Measurements from ENCODE around the gene HRH1. TPM values are rescaled to one million over a fixed set of nuclear protein-coding genes. Genes with fewer than 3 reads are reported as not detected.
"Not testable (repeated sequence)": the region's sequence is repeated elsewhere in the genome, so short reads cannot be mapped to it uniquely, and the experiment has no call there.

The HRH1 gene, protein sequence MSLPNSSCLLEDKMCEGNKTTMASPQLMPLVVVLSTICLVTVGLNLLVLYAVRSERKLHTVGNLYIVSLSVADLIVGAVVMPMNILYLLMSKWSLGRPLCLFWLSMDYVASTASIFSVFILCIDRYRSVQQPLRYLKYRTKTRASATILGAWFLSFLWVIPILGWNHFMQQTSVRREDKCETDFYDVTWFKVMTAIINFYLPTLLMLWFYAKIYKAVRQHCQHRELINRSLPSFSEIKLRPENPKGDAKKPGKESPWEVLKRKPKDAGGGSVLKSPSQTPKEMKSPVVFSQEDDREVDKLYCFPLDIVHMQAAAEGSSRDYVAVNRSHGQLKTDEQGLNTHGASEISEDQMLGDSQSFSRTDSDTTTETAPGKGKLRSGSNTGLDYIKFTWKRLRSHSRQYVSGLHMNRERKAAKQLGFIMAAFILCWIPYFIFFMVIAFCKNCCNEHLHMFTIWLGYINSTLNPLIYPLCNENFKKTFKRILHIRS
- not detected for polyA plus RNA-seq (2012; ENCODE audit: low read depth, missing spikeins)

DNA sequence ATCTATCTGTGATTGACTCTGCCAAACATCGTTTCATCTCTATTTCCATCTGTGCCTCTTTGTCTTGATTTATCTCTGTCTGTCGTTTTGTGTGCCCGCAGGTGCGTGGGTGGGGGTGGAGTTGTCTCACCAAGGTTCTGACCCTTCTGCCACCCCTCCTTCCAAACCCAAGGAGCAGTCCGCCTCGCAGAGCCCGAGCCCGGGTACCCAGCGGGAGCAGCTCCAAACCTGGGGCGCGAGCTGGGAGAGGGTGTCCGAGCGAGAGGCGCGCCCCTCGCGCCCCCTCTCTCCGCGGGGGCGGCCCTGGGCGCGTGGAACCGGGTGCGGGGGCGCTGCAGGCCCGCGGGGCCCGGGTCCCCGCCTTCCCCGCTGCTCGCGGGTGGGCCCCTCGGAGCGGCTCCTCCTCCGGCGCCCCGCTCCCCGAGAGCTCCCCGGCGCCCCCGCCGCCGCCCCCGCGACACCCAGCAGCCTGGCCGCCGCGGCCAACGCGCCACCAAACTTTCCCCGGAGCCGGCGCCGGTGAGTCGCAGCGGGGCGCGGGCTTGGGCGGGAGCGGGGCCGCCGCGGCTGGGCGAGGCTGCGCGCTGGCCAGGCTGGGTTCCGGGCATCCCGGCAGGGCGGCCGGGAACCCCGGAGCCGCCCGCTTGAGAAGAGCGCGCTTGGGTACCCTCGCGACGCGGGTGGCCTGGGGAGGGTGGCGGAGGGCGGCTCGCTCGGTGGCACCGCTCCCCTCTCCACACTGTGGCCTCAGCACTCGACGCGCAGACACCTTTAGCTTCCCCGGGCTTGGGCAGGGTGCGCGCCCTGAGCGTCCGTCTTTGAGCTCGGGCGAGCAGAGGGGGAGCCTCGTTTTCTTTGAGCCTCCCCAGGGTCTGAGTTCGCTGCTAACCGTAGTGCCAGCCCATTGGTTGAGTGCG, at the start of gene HRH1:
Gene HRH1 (plus strand): TSS at position 458 of the 917 bp plus-strand sequence. CDS start 104,545 bp downstream, outside the sequence.
- TF ChIP-seq TAF1 (IDR thresholded peaks at IDR 0.05; ENCODE audit: low read depth, low read length) (no peak), SPI1 (IDR thresholded peaks at IDR 0.05; ENCODE audit: low read depth, low read length) (no peak), POLR2A (IDR thresholded peaks at IDR 0.05; ENCODE audit: low read depth, low read length) (no peak), PAX5 (IDR thresholded peaks at IDR 0.05; ENCODE audit: insufficient read depth, low read length, severe bottlenecking) (no peak), POLR2AphosphoS5 (IDR thresholded peaks at IDR 0.05; ENCODE audit: low read depth, low read length) (no peak), POU2F2 (IDR thresholded peaks at IDR 0.05; ENCODE audit: low read depth, low read length) (no peak)
- no peak for DNase-seq (ENCODE audit: insufficient read length, low spot score)
- no peak for FAIRE-seq

DNA sequence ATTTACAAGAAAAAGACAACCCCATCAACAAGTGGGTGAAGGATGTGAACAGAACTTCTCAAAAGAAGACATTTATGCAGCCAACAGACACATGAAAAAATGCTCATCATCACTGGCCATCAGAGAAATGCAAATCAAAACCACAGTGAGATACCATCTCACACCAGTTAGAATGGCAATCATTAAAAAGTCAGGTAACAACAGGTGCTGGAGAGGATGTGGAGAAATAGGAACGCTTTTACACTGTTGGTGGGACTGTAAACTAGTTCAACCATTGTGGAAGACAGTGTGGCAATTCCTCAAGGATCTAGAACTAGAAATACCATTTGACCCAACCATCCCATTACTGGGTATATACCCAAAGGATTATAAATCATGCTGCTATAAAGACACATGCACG, 41.0 kb upstream of the HRH1 start:
- not testable (repeated sequence) for FAIRE-seq; DNase-seq (ENCODE audit: insufficient read length, low spot score)

DNA sequence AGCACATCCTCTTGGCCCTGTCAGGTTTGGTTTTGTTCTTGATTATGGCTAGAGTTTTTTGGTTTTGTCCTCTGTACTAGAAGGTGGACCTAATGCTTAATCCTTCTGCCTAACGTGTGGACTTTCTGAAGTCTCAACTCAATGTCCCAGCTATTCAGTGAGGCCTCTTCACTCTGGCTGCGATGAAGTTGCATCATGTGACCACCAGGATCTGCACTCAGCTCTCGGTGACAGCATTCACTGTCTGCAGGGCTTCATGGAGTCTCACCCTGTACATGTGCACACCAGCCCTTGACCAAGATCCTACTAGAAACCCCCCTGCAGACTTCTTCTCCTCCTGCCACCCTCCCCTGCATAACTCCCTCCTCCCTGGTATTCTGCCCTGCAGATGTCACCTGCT, 38.7 kb upstream of the HRH1 start:
- no peak for DNase-seq (ENCODE audit: insufficient read length, low spot score)
- TF ChIP-seq PAX5 (IDR thresholded peaks at IDR 0.05; ENCODE audit: insufficient read depth, low read length, severe bottlenecking) (no peak), SPI1 (IDR thresholded peaks at IDR 0.05; ENCODE audit: low read depth, low read length) (no peak), TAF1 (IDR thresholded peaks at IDR 0.05; ENCODE audit: low read depth, low read length) (no peak), POLR2A (IDR thresholded peaks at IDR 0.05; ENCODE audit: low read depth, low read length) (no peak), POU2F2 (IDR thresholded peaks at IDR 0.05; ENCODE audit: low read depth, low read length) (no peak), POLR2AphosphoS5 (IDR thresholded peaks at IDR 0.05; ENCODE audit: low read depth, low read length) (no peak)
- no peak for FAIRE-seq

DNA sequence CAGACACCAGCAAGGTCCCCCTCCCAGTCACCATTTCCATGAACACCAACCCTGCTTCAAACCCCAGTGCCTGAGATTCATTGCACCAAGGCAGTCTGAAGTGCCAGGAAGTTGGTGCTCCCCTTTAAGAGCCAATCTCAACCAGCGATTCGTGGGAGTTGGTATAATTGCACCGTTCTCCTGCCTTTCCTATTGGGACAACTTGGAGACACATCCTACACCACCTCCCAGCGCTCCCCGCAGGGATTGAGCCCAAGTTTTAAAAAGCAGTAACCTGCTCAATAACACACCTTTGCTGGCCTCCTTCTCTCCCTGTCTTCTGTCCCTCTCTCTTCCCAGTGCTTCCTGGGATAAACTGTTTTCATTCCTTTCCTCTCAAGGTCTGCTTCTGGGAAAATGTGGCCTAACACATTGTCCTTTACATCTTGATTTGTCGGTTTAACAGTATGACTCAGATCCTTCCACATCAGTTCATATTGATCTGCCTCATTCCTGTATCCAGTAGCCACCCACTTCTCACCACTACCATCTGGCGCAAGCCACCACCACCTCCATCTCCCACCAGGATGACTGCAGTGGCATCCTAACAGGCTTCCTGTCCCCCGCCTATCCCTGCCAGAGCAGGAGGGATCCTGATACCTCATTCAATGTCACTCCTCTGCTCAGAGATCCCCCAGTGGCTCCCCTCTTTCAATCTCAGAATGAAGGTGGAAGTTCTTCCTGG, 37.8 kb upstream of the HRH1 start:
- no peak for DNase-seq (ENCODE audit: insufficient read length, low spot score)
- TF ChIP-seq PAX5 (IDR thresholded peaks at IDR 0.05; ENCODE audit: insufficient read depth, low read length, severe bottlenecking) (no peak), POU2F2 (IDR thresholded peaks at IDR 0.05; ENCODE audit: low read depth, low read length) (no peak), POLR2AphosphoS5 (IDR thresholded peaks at IDR 0.05; ENCODE audit: low read depth, low read length) (no peak)
- no peak for FAIRE-seq

DNA sequence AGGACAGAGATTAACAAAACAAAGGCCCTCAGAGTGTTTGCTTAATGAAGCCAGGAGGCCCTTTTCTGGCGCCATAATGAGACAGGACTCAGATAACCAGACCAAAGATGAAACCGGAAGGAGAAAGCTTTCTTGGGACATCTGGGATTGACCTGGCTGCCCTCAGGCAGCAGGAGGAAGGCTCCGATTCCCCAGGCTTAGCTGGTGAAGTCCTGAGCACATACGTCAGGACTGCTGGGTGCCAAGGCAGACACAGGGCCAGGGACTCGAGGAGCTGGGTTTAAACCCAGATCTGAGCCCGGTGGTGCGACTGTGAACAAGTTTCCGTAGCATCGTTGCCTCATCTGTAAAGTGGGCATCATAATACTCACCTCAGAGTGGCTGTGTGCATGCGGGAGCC, 36.7 kb upstream of the HRH1 start:
- FAIRE-seq (no peak), DNase-seq (ENCODE audit: insufficient read length, low spot score) (no peak)
- TF ChIP-seq TAF1 (IDR thresholded peaks at IDR 0.05; ENCODE audit: low read depth, low read length), result no peak
- no peak for TF ChIP-seq PAX5 (IDR thresholded peaks at IDR 0.05; ENCODE audit: insufficient read depth, low read length, severe bottlenecking)
- no peak for TF ChIP-seq POLR2AphosphoS5 (IDR thresholded peaks at IDR 0.05; ENCODE audit: low read depth, low read length)
- no peak for TF ChIP-seq SPI1 (IDR thresholded peaks at IDR 0.05; ENCODE audit: low read depth, low read length)
- no peak for TF ChIP-seq POLR2A (IDR thresholded peaks at IDR 0.05; ENCODE audit: low read depth, low read length)
- TF ChIP-seq POU2F2 (IDR thresholded peaks at IDR 0.05; ENCODE audit: low read depth, low read length), result no peak

DNA sequence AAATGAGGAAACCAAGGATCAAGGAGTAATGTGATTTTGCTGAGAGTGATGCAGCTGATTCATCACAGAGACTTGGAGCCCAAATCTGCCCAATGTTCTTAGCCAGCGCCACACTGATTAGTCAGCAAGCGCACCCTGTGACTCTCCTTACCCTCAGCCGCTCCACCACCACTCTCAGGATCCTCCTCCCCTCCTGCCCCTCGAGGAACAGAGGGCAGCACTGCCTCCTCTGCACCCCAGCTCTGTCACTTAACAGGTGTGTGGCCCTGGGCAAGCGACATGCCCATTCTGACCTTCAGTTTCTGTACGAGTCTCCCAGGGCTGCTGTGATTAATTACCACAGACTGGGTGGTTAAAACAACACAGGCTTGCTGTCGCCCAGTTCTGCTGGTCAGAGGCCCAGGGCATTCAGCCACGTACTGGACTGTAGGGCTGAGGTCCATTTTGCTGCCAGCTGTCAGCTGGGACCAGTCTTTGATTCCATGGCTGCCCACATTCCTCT, 36.1 kb upstream of the HRH1 start:
- FAIRE-seq, result no peak
- no peak for TF ChIP-seq TAF1 (IDR thresholded peaks at IDR 0.05; ENCODE audit: low read depth, low read length)
- TF ChIP-seq POLR2A (IDR thresholded peaks at IDR 0.05; ENCODE audit: low read depth, low read length), result no peak
- TF ChIP-seq POLR2AphosphoS5 (IDR thresholded peaks at IDR 0.05; ENCODE audit: low read depth, low read length), result no peak
- no peak for TF ChIP-seq POU2F2 (IDR thresholded peaks at IDR 0.05; ENCODE audit: low read depth, low read length)
- TF ChIP-seq SPI1 (IDR thresholded peaks at IDR 0.05; ENCODE audit: low read depth, low read length), result no peak
- TF ChIP-seq PAX5 (IDR thresholded peaks at IDR 0.05; ENCODE audit: insufficient read depth, low read length, severe bottlenecking), result no peak
- no peak for DNase-seq (ENCODE audit: insufficient read length, low spot score)

DNA sequence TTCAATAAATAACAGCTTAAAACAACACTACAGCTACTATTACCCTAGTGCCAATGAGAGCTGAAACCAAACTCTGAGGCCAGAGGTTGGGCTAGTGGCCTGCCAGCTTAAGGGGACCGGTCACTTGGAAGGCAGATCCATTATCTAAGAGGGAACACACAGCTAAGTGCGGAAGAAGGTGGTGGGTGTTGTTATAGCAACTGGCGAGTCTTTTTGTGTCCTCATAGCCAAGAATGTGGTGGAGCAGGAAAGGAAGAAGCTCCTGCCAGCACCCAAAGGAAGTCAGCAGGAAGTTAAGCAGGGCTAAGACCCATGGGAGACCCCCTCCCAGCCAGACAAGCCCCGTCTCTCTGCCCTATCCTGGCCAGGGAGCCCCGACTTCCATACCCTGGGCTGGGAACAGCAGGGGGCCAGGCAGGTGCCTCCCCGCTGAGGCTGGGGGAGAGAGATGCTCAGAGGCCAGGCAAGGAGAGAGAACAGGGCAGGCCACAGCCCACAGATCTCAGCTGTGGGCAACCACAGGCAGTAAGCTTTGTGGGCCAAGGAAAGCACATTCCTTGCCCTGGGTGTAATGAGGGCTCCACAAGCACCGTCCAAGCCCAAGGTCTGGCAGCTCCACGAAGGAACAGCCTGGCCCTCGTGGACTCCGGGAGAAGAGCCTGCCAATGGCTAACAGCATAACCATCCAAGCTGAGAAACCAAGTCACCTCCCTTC, 34.0 kb upstream of the HRH1 start:
- DNase-seq (ENCODE audit: insufficient read length, low spot score) (no peak), FAIRE-seq (no peak)
- TF ChIP-seq POLR2A (IDR thresholded peaks at IDR 0.05; ENCODE audit: low read depth, low read length), result no peak
- TF ChIP-seq POU2F2 (IDR thresholded peaks at IDR 0.05; ENCODE audit: low read depth, low read length), result no peak
- TF ChIP-seq SPI1 (IDR thresholded peaks at IDR 0.05; ENCODE audit: low read depth, low read length), result no peak
- TF ChIP-seq TAF1 (IDR thresholded peaks at IDR 0.05; ENCODE audit: low read depth, low read length), result no peak
- TF ChIP-seq PAX5 (IDR thresholded peaks at IDR 0.05; ENCODE audit: insufficient read depth, low read length, severe bottlenecking), result no peak
- TF ChIP-seq POLR2AphosphoS5 (IDR thresholded peaks at IDR 0.05; ENCODE audit: low read depth, low read length), result no peak

DNA sequence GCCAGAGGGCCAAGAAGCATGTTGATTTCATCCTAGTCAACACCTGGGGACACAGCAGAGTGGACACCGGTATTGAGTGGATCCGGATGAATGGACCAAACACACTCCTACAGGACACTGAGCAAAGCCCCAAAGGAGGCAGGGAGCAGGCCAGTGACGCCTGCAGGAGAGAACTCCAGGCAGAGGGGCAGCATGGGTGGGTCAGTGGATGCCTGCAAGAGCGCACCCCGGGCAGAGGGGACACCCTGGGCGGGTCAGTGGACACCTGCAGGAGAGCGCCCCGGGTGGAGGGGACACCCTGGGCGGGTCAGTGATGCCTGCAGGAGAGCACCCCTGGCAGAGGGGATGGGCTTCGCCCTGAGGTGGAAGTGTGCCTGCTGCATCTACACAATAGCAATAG, 27.6 kb upstream of the HRH1 start:
- no peak for DNase-seq (ENCODE audit: insufficient read length, low spot score)
- TF ChIP-seq TAF1 (IDR thresholded peaks at IDR 0.05; ENCODE audit: low read depth, low read length) (no peak), POU2F2 (IDR thresholded peaks at IDR 0.05; ENCODE audit: low read depth, low read length) (no peak), POLR2AphosphoS5 (IDR thresholded peaks at IDR 0.05; ENCODE audit: low read depth, low read length) (no peak), POLR2A (IDR thresholded peaks at IDR 0.05; ENCODE audit: low read depth, low read length) (no peak), SPI1 (IDR thresholded peaks at IDR 0.05; ENCODE audit: low read depth, low read length) (no peak), PAX5 (IDR thresholded peaks at IDR 0.05; ENCODE audit: insufficient read depth, low read length, severe bottlenecking) (no peak)
- FAIRE-seq, result no peak
